ENCODE measurements around the gene ALDH9A1.

ALDH9A1 gene

GRCh38 chr1:165619647-165620151 lies 78.7 kb downstream of the ALDH9A1 start:
- DNase-seq (ENCODE audit: low spot score): no peak

GRCh38 chr1:165616987-165617546 lies 81.3 kb downstream of the ALDH9A1 start:
- no peak for DNase-seq (ENCODE audit: low spot score)

GRCh38 chr1:165616054-165616612 lies 82.2 kb downstream of the ALDH9A1 start:
- no peak for DNase-seq (ENCODE audit: low spot score)

Measured in germinal center (tissue), 1 donor.